Left ventricle myocardium inferior (tissue), 1 donor: Measurements from ENCODE around the gene LOC101059915.
"Not testable (repeated sequence)": the region's sequence is repeated elsewhere in the genome, so short reads cannot be mapped to it uniquely, and the experiment has no call there.

Experiments used
- DNase-seq: peaks from one replicate; pipeline ENCODE4 v3.0.0-alpha.2; 2020
- H3K27ac ChIP-seq: fragments of 200-600 bp; replicated peaks from 2 replicates; pipeline ENCODE4 v1.8.0; 2021
- H3K27me3 ChIP-seq: fragments of 200-600 bp; 2 replicates; pipeline ENCODE4 v1.8.0; 2021; ENCODE audit warnings: low read depth
- H3K36me3 ChIP-seq: fragments of 200-600 bp; 2 replicates; pipeline ENCODE4 v1.8.0; 2021
- H3K4me1 ChIP-seq: fragments of 200-600 bp; 2 replicates; pipeline ENCODE4 v1.8.0; 2021
- H3K4me3 ChIP-seq: fragments of 200-600 bp; 2 replicates; pipeline ENCODE4 v1.8.0; 2021; ENCODE audit warnings: mild to moderate bottlenecking, moderate library complexity
- H3K9me3 ChIP-seq: fragments of 200-600 bp; replicated peaks from 2 replicates; pipeline ENCODE4 v1.8.0; 2021
- CTCF ChIP-seq: fragments of 200-600 bp; IDR thresholded peaks from 2 replicates; pipeline ENCODE4 v1.8.0; 2021; ENCODE audit warnings: antibody characterized with exemption, mild to moderate bottlenecking, borderline replicate concordance
- intact Hi-C: fragments of 100-400 bp; cut with micrococcal nuclease; formaldehyde crosslinking; loops from one replicate; pipeline ENCODE4 v1.11.0; 2022
- donor health status: DM: no; HTN: yes; CAD: no; lungs with severe emphysema.

LOC101059915 gene

GRCh38 chrX:71679575-71680207 lies 12.3 kb downstream of the LOC101059915 start:
- H3K27me3 ChIP-seq, result no peaks in the 10 kb centered on the region
- H3K27ac ChIP-seq, result no peak overlapping the region
- H3K36me3 ChIP-seq, result no peaks in the 10 kb centered on the region
- no peak overlapping the region for H3K4me3 ChIP-seq
- no peaks in the 10 kb centered on the region for H3K4me1 ChIP-seq
- intact Hi-C loops, result no loop called here
- no peak for TF ChIP-seq CTCF
- no peak for DNase-seq
- H3K9me3 ChIP-seq, result no peaks in the 10 kb centered on the region

- DNase-seq, intact Hi-C loops: not testable (repeated sequence)
Measured at GRCh38 chrX:71696641-71697465, 29.5 kb downstream of the LOC101059915 start.

DNA sequence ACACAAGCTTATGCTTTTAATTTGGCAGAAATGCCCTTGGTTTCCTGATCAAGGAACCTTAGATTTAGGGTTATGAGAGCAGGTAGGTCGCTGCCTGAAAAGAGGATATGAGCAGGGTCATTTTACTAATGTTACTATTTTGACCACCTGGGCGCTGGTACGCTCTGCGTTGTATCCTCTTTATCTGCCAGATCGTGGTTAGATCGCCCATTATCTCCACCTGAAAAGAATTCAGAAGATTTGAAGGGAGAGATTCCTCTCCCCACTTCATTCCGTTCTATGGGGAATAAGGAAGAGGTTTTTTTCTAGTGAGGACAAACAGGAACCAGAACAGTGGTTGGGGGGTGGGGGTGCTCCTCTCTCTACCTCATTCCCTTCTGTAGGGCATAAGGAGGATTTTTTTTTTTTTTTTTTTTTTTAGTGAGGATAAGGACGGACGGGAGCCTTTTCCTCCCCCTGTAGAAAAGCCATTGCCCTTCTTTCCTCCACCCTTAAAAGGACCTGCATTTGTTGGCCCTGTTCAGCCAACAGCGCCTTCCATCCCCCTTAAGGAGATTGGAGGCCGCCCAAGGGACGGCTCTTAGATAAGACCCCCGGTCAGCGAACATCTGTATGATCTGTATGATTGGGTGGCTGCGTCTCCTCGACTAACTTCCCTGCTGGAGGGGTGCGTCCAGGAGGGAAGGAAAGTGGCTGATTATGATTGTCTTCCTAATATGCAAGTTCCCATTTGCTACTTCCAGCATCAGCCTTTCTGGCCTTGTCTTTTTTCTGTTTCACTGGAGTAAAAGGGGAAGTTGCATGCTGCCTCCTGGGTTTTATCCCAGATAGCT lies 30.3 kb downstream of the LOC101059915 start:
- H3K9me3 ChIP-seq, DNase-seq, H3K27ac ChIP-seq, H3K4me1 ChIP-seq, intact Hi-C loops, H3K4me3 ChIP-seq, H3K36me3 ChIP-seq, H3K27me3 ChIP-seq: not testable (repeated sequence)

More at GRCh38 chrX:71696641-71697465, 29.5 kb downstream of the LOC101059915 start:
- H3K27me3 ChIP-seq, H3K9me3 ChIP-seq, H3K36me3 ChIP-seq, H3K4me3 ChIP-seq, H3K4me1 ChIP-seq, H3K27ac ChIP-seq: not testable (repeated sequence)

DNA sequence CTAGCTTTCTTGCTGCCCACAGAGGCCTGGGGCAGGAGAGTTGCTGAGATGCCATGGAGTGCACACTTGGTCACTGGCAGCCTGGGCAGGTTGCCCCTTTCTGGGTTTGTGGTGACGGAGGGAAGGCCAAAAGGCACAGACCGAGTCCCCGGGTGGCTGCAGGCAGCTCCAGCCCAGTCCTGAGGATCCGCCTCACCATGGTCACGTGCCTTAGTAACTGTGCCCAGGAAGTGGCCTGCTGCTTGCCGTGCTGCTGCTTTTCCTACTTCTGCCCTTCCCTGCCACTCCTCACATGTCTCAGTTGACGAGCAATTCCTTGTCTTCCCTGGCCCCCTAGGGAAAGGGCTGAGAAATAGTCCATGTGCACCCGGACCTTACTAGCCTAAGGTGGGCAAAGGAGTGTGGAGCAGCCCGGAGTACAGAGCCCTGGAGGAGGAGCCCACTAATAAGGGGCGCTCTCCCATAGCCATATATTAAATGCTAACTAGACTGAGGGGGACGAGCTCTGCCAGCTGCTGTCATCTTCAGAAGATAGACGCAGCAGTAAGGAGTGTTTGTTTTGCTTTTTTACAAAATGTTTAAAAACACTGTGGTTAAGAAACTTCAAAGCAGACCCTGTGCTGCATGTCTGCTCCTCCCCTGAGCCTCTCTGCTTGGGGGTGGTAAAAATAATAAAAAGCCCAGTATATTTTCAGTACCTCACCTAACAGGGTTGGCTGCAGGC lies 31.1 kb downstream of the LOC101059915 start:
- H3K9me3 ChIP-seq, intact Hi-C loops, H3K27me3 ChIP-seq, H3K4me1 ChIP-seq, DNase-seq, H3K4me3 ChIP-seq, H3K27ac ChIP-seq, H3K36me3 ChIP-seq: not testable (repeated sequence)

DNA sequence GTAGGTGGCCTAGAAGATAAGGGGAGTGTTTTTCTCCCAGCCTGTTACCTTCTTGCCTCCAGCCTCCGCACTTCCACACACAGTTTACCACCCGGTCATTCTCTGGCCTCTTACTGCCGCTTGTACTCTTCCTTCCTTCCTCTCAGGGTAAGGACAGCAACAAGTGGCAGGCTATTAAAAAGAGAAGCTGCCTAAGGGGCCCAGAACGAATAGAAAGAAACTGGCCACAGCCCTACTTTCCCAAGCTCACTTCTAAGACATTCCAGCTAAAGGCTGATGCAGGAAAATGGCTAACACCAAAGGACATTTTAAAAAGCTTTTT lies 31.6 kb downstream of the LOC101059915 start:
- H3K9me3 ChIP-seq, H3K4me3 ChIP-seq, H3K27ac ChIP-seq, H3K36me3 ChIP-seq, intact Hi-C loops, H3K4me1 ChIP-seq, DNase-seq, H3K27me3 ChIP-seq: not testable (repeated sequence)

DNA sequence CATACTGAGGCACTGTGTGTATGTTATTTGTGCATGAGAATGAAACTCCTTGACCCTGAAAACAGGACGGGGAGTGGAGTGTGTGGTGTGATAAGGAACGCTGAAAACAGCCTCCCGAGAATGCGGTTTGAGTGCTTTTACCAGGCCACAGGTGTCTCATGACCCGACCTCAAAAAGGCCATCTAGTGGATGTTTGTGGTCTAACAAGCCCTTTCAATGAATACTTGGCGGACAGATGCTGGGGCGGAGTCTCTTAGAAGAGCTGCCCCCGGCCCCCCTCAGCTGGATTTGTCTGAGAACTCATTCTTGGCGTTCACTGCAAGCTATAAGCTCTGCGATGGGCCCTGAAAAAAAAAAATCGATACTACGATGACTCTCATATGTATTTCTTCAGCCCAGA lies 35.5 kb downstream of the LOC101059915 start:
- H3K9me3 ChIP-seq, H3K27ac ChIP-seq, H3K27me3 ChIP-seq, intact Hi-C loops, DNase-seq, H3K36me3 ChIP-seq, H3K4me3 ChIP-seq, H3K4me1 ChIP-seq: not testable (repeated sequence)

GRCh38 chrX:71714064-71714463 lies 46.7 kb downstream of the LOC101059915 start:
- H3K27ac ChIP-seq, intact Hi-C loops, H3K36me3 ChIP-seq, DNase-seq, H3K4me1 ChIP-seq, H3K4me3 ChIP-seq, H3K27me3 ChIP-seq, H3K9me3 ChIP-seq: not testable (repeated sequence)

- H3K27me3 ChIP-seq, H3K4me3 ChIP-seq, intact Hi-C loops, DNase-seq, H3K9me3 ChIP-seq, H3K36me3 ChIP-seq, H3K4me1 ChIP-seq, H3K27ac ChIP-seq: not testable (repeated sequence)
Measured at GRCh38 chrX:71715551-71715950, 48.2 kb downstream of the LOC101059915 start.

DNA sequence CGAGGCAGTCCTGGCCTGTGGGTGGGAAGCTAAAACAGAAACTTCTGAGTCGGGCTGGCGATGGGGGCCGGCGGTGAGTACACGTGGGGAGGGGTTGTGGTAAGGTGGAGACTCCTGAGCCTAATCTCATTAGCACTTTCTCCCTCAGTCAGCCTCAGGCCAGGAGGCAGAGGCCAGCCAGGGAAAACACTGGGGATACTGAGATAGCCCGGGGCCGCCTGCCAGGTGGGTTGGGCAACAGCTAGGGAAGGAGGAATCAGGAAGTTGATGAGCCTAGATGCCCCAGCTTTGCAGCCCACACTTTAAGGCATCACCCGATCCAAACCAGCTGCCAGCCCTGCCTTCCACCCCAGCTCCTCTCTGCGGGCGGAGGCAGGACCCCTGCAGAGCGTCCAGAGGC lies 49.0 kb downstream of the LOC101059915 start:
- intact Hi-C loops, DNase-seq, H3K9me3 ChIP-seq, H3K27ac ChIP-seq, H3K36me3 ChIP-seq, H3K4me1 ChIP-seq, H3K27me3 ChIP-seq, H3K4me3 ChIP-seq: not testable (repeated sequence)

DNA sequence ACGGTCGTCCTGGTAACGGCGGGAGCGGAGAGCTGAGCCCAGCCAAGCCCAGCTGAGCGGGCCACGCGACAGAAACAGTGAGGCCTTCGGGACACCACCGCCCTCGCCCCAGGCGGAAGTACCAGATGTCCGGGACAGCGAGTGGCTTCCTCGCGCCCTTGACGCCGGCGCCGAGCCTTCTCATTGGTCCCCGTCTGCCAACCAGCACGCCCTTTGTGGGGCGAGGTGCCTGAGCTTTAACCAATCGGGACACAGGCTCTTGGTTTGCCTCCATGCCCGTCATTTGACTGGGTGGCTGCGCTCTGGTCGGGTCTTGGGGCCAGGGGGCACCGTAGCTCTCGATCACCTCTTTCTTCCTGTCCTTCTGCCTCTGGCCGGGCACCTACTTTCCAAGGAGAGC lies 50.8 kb downstream of the LOC101059915 start, which contains the start of gene CXorf49:
Gene CXorf49, minus strand, starts transcription at position 101 of the 400 bp plus-strand sequence. CDS start 134 bp downstream, outside the sequence.
- intact Hi-C loops, H3K27me3 ChIP-seq, H3K4me3 ChIP-seq: not testable (repeated sequence)

DNA sequence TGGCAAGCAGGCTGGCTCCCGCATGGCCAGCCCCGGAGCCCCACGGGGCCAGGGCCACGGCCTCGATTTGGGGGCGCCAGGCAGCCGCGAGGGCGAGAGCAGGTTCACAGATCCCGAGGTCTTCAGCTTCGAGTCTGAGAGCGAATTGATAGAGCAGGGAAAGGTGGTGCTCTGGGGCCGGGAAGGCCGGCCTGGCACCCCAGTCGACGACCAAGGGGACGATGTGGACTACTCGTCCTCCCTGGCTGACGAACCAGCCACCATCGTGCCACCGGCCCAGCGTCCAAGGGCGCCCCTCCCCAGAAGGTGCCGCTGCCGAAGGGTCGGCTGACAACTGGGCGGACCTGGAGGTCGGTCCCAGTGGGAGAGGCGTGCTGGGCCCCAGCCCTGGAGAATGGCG lies 51.8 kb downstream of the LOC101059915 start:
- H3K4me3 ChIP-seq, H3K4me1 ChIP-seq, DNase-seq, H3K27ac ChIP-seq, H3K36me3 ChIP-seq, H3K9me3 ChIP-seq, H3K27me3 ChIP-seq, intact Hi-C loops: not testable (repeated sequence)

More for the DNA sequence above, 50.8 kb downstream of the LOC101059915 start, which contains the start of gene CXorf49:
- H3K27ac ChIP-seq, H3K36me3 ChIP-seq, H3K4me1 ChIP-seq, DNase-seq, H3K9me3 ChIP-seq: not testable (repeated sequence)
